KMS-11 (cell line): ENCODE results near the gene ZFP62.
A peak's percentile ranks its signal among the peaks of the same experiment; 100 is the strongest.

Source experiments
- H2AFZ ChIP-seq: fragments of 200-600 bp; sonication (generic); 2 replicates; pipeline ENCODE4 v1.6.1; 2016; ENCODE audit warnings: antibody characterized with exemption, mixed run types, low read depth
- H3K27ac ChIP-seq: fragments of 200-600 bp; sonication (generic); 2 replicates; pipeline ENCODE4 v1.6.1; 2016; ENCODE audit warnings: mild to moderate bottlenecking, mixed run types
- H3K27me3 ChIP-seq: fragments of 200-600 bp; sonication (generic); 2 replicates; pipeline ENCODE4 v1.6.1; 2017; ENCODE audit warnings: mild to moderate bottlenecking, low read depth, mixed run types, moderate library complexity; ENCODE audit not compliant: insufficient read depth
- H3K36me3 ChIP-seq: fragments of 200-600 bp; sonication (generic); 2 replicates; pipeline ENCODE4 v1.6.1; 2017; ENCODE audit warnings: mild to moderate bottlenecking, mixed run types; ENCODE audit not compliant: insufficient read depth
- H3K4me1 ChIP-seq: fragments of 200-600 bp; sonication (generic); 2 replicates; pipeline ENCODE4 v1.6.1; 2016; ENCODE audit warnings: mild to moderate bottlenecking, low read depth, mixed run types; ENCODE audit not compliant: poor library complexity, severe bottlenecking
- H3K4me2 ChIP-seq: fragments of 200-600 bp; sonication (generic); 2 replicates; pipeline ENCODE4 v1.7.0; 2016; ENCODE audit warnings: mild to moderate bottlenecking, mixed run types
- H3K4me3 ChIP-seq: fragments of 200-600 bp; sonication (generic); IDR thresholded peaks from 2 replicates; pipeline ENCODE4 v1.6.1; 2017; ENCODE audit warnings: low read depth, low read length, mixed read lengths; ENCODE audit not compliant: insufficient read depth
- H3K79me2 ChIP-seq: fragments of 200-600 bp; sonication (generic); 2 replicates; pipeline ENCODE4 v1.6.1; 2016; ENCODE audit warnings: low read depth, mixed run types; ENCODE audit not compliant: insufficient read depth
- H3K9ac ChIP-seq: fragments of 200-600 bp; sonication (generic); 2 replicates; pipeline ENCODE4 v1.6.1; 2016; ENCODE audit warnings: mild to moderate bottlenecking, mixed run types
- H4K20me1 ChIP-seq: fragments of 200-600 bp; sonication (generic); 2 replicates; pipeline ENCODE4 v1.6.1; 2016; ENCODE audit warnings: mild to moderate bottlenecking, mixed run types; ENCODE audit not compliant: insufficient read depth
- CTCF ChIP-seq: fragments of 200-600 bp; sonication (generic); conservative IDR thresholded peaks from 2 replicates; pipeline ENCODE4 v1.6.1; 2017; ENCODE audit warnings: low read depth, mild to moderate bottlenecking, antibody characterized with exemption, low read length, moderate library complexity, mixed read lengths

The ZFP62 gene

DNA sequence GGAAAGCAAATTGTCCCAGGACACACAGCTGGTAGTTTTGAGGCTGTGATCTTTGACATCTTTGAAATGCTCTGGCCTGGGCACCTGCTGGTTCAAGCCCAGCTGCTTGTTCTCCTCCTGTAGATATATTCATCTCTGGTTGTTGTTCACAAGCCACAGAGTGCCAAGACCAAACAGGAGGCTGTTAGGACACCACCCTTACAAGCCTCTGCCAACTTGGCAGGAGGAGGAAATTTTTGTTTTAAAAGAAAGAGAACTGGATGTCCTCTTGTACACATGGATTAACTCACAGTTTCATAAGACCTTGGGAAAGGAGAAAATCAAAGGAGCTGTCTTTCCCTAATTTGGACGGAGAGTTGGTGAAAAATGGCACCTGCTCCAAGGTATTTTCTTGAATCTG is 8.5 kb upstream of the ZFP62 start:
- Histone ChIP-seq H3K4me1 (no peaks in the 10 kb centered on the region), H3K36me3 (no peaks in the 10 kb centered on the region), H3K9ac (no peak overlapping the region), H3K79me2 (no peaks in the 10 kb centered on the region), H3K4me2 (no peak overlapping the region), H3K27me3 (no peaks in the 10 kb centered on the region), H3K27ac (no peak overlapping the region), H3K4me3 (no peak overlapping the region), H4K20me1 (no peaks in the 10 kb centered on the region), H2AFZ (no peak overlapping the region)
- TF ChIP-seq CTCF: no peak

- Histone ChIP-seq H3K36me3 (no peaks in the 10 kb centered on the region), H3K4me2 (no peak overlapping the region), H3K4me1 (no peaks in the 10 kb centered on the region), H3K27ac (no peak overlapping the region), H3K79me2 (no peaks in the 10 kb centered on the region), H3K9ac (no peak overlapping the region), H4K20me1 (no peaks in the 10 kb centered on the region), H3K4me3 (no peak overlapping the region), H3K27me3 (no peaks in the 10 kb centered on the region), H2AFZ (no peak overlapping the region)
- peak; percentile 85 for TF ChIP-seq CTCF
Observed at GRCh38 chr5:180868960-180869359, 7.9 kb upstream of the ZFP62 start.

DNA sequence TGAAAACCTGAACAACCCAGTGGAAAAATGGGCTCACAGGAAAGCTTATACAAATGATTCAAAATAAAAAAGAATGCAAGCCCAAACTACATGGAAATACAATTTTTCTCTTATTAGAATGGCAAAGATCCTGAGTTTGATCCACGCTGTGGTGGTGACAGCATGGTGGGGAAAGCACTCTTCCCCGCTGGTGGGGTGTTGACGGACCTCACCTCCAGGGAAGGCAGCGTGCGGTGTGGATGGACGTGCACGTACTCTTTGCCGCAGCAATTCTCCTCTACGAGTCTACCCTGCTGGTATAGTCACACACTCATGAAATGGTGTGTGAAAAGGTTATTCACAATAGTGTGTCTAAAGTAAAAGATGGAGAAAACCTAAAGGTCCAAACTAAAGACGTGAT is 5.9 kb upstream of the ZFP62 start:
- Histone ChIP-seq H3K4me2 (no peak overlapping the region), H3K27me3 (no peaks in the 10 kb centered on the region), H4K20me1 (no peaks in the 10 kb centered on the region), H3K4me1 (no peaks in the 10 kb centered on the region), H3K79me2 (no peaks in the 10 kb centered on the region), H3K36me3 (no peaks in the 10 kb centered on the region), H3K9ac (no peak overlapping the region), H3K27ac (no peak overlapping the region), H2AFZ (no peak overlapping the region), H3K4me3 (no peak overlapping the region)
- no peak for TF ChIP-seq CTCF

- H3K27me3 ChIP-seq: no peaks in the 10 kb centered on the region
- TF ChIP-seq CTCF: no peak
- no peak overlapping the region for H2AFZ ChIP-seq
- H3K9ac ChIP-seq: no peak overlapping the region
- H3K4me1 ChIP-seq: no peaks in the 10 kb centered on the region
- no peaks in the 10 kb centered on the region for H3K79me2 ChIP-seq
- no peak overlapping the region for H3K4me2 ChIP-seq
- H3K4me3 ChIP-seq: no peak overlapping the region
- H3K27ac ChIP-seq: no peak overlapping the region
- H3K36me3 ChIP-seq: no peaks in the 10 kb centered on the region
- H4K20me1 ChIP-seq: no peaks in the 10 kb centered on the region
Observed at GRCh38 chr5:180865981-180866695, 5.1 kb upstream of the ZFP62 start.
